GM12801 (cell line): ENCODE measurements around the gene PLXDC1.

Experiments
- TF ChIP-seq, protein P1 (sequence below): IDR thresholded peaks from one replicate; pipeline ENCODE4 v1.5.1; 2011; ENCODE audit warnings: control low read depth; ENCODE audit not compliant: insufficient read length; ENCODE audit errors: extremely low read depth

The PLXDC1 gene

DNA sequence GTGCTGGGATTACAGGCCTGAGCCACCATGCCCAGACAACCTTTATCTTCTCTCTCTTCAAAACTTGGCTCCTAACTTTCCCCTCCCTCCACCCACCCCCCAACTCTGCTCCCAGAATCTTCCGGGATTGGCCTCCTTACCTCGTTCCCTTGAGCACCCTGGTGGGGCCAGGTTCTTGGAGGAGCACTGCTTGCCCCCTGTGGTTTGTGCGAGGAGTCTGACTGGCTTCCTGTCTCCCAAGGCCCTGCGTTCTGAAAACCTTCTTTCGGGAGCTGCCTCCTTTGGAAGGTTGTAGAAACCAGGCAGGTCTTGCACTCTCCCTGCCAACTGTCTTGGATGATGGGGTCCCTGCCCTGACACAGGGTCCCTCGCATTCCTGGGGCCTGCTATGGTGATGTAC, 19.8 kb downstream of the PLXDC1 start:
- TF ChIP-seq, protein P1, sequence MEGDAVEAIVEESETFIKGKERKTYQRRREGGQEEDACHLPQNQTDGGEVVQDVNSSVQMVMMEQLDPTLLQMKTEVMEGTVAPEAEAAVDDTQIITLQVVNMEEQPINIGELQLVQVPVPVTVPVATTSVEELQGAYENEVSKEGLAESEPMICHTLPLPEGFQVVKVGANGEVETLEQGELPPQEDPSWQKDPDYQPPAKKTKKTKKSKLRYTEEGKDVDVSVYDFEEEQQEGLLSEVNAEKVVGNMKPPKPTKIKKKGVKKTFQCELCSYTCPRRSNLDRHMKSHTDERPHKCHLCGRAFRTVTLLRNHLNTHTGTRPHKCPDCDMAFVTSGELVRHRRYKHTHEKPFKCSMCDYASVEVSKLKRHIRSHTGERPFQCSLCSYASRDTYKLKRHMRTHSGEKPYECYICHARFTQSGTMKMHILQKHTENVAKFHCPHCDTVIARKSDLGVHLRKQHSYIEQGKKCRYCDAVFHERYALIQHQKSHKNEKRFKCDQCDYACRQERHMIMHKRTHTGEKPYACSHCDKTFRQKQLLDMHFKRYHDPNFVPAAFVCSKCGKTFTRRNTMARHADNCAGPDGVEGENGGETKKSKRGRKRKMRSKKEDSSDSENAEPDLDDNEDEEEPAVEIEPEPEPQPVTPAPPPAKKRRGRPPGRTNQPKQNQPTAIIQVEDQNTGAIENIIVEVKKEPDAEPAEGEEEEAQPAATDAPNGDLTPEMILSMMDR: no peak

DNA sequence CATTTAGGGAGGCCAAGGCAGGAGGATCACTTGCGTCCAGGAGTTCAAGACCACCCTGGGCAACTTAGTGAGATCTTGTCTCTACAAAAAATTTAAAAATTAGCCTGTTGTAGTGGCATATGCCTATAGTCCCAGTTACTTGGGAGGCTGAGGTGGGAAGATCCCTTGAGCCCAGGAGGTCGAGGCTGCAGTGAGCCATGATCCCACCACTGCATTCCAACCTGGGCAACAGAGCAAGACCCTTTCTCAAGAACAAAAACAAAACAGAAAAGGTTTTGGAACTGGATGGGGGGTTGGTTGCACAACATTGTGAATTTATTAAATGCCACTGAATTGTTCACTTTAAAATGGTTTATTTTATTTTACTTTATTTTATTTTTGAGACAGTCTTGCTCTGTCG, 21.2 kb downstream of the PLXDC1 start:
- TF ChIP-seq, protein P1: no peak

DNA sequence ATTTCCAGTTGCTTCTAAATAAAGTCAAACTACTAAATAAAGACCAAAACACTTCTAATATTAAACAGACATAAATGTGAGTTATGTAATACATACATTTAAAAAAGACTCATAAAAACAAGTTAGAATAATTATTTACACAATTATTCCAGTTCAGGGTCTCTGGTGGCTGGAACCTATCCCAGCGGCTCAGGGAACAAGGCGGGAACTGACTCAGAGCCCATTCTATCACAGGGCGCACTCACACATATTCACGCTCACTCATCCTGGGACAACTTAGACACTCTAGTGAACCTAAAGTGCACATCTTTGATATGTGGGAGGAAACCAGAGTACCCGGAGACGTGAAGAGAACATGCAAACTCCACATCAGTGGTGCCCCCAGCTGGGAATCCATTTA, 25.0 kb downstream of the PLXDC1 start:
- TF ChIP-seq, protein P1: no peak

DNA sequence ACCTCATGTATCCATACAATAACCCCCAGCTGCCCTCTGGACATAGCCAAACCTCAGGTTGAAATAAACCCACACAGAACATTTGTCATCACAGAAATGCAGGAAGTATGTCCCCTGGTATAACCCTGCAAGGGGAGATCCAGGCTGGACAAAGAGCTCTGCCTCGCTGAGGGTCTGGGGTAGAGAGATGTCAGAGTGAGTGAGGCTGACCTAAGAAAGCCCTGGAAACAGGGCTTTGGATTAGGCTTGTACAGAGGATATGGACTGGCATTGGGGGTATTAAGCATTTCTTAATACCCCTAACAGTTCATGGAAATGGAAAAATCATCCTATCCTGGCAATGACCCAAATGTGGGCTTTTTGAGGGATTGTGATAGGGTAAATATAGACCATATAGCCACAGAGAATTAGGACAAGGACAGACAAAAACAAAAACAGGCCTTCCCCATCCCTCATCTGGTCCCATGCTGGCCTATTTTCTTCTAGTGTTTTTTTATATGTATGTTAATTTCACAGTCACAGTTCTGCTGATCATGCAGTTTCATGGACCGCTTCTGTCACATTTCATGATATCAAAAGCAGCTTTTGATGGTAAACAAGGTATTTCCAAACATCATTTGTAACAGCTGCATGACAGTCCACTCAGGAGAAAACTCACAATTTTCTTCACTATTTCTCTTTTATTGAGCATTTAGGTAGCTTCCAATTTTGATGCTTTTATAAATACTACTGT, 26.1 kb downstream of the PLXDC1 start:
- TF ChIP-seq, protein P1: no peak

DNA sequence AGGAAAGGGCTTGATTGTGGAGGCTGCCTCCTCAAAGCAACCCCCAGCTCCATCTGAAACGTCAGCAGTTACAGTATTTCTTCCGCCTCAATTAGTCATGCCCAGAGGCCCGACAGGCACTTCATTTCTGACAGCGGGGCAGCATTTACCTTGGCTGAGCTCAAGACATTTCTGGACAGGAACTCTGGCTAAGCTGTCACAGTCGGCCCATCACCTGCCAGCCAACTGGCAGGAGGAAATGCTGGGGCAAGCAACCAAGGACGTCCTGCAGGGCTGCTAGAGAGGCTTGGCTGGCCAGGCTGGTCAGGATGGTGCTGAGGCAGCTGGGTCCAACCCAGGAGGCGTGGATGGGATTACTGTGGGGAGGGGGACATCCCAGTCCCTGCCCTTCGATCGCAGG, 27.8 kb downstream of the PLXDC1 start:
- TF ChIP-seq, protein P1: no peak

DNA sequence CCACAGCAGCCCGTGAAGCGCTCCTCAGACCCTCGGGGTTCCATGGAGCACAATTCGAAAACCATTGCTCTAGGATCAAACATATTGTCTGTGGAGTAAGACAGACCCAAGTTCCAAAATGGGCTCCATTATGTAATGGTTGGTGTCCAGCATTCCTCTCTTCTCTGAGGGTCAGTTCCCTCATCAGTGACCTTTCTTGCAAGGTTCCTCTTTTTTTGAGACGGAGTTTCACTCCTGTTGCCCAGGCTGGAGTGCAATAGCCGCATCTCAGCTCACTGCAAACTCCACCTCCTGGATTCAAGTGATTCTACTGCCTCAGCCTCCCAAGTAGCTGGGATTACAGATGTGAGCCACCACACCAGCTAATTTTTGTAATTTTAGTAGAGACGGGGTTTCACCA, 28.4 kb downstream of the PLXDC1 start:
- TF ChIP-seq, protein P1: no peak

DNA sequence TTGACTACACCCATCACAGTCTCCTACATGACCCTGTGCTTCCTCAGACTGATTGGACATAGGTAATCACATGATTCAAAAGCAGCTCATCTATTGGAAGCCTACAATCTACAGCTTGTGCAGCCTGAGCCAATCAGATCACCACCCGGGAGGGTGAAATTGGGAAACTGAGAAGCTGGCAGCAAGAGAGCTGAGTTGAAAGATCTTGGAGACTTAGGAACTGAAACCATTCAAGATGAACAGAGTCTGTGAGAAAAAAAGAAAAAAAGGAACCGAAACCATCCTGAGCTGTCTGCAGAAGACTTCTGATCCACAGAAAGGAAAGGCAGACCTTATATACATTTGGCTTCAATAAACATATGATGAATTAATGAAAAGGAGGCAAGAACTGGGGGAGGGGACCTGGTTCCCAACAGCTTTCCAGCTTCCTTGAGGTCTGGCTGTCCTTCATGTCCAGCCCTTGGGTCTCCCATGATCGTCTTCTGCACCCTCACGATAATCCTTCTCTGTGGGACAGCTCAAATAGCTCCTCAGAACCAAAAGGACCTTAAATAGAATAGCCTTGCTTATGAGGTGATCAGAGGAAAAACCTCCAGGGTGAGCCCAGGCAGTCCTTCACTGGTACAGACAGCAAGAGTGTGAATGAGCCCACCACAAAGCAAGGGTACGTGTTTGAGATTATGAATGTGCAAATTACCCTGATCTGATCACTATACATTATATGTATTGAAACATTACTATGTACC, 32.6 kb downstream of the PLXDC1 start:
- TF ChIP-seq, protein P1: no peak
